ENCODE measurements around the gene FABP1.

FABP1 gene

GRCh38 chr2:88139804-88140203, 11.9 kb upstream of the FABP1 start:
- Histone ChIP-seq H3K4me1 (ENCODE audit: control insufficient read depth in 1 of 2, insufficient read depth in 2 of 2, low read length in 2 of 2) (peaks cover 17 to 36% of the 10 kb centered on the region in 2 donors), H3K9ac (ENCODE audit: low read depth in 1 of 2, low read length in 2 of 2) (no peak overlapping the region), H3K4me3 (ENCODE audit: low read depth in 1 of 2, low read length in 2 of 2) (peak overlapping the region in 1 of 2 donors; percentile 18), H3K36me3 (ENCODE audit: control insufficient read depth in 1 of 2, insufficient read depth in 2 of 2, low read length in 2 of 2) (no peaks in the 10 kb centered on the region), H3K9me3 (ENCODE audit: control insufficient read depth in 1 of 2, low read length in 2 of 2) (no peaks in the 10 kb centered on the region), H3K27me3 (ENCODE audit: control insufficient read depth in 1 of 2, insufficient read depth in 2 of 2, low read length in 2 of 2) (peaks cover 0 to 3% of the 10 kb centered on the region in 2 donors), H3K27ac (ENCODE audit: low read depth, low read length) (no peak overlapping the region)

GRCh38 chr2:88139203-88139702, 11.4 kb upstream of the FABP1 start:
- H3K27me3 ChIP-seq (ENCODE audit: control insufficient read depth in 1 of 2, insufficient read depth in 2 of 2, low read length in 2 of 2): peaks cover 0 to 3% of the 10 kb centered on the region in 2 donors
- no peaks in the 10 kb centered on the region for H3K36me3 ChIP-seq (ENCODE audit: control insufficient read depth in 1 of 2, insufficient read depth in 2 of 2, low read length in 2 of 2)
- H3K4me3 ChIP-seq (ENCODE audit: low read depth in 1 of 2, low read length in 2 of 2): peak overlapping the region in 1 of 2 donors; percentile 18
- peaks cover 16 to 36% of the 10 kb centered on the region in 2 donors for H3K4me1 ChIP-seq (ENCODE audit: control insufficient read depth in 1 of 2, insufficient read depth in 2 of 2, low read length in 2 of 2)
- H3K27ac ChIP-seq (ENCODE audit: low read depth, low read length): no peak overlapping the region
- no peaks in the 10 kb centered on the region for H3K9me3 ChIP-seq (ENCODE audit: control insufficient read depth in 1 of 2, low read length in 2 of 2)
- no peak overlapping the region for H3K9ac ChIP-seq (ENCODE audit: low read depth in 1 of 2, low read length in 2 of 2)

- Histone ChIP-seq H3K4me1 (ENCODE audit: control insufficient read depth in 1 of 2, insufficient read depth in 2 of 2, low read length in 2 of 2) (peaks cover 13 to 31% of the 10 kb centered on the region in 2 donors), H3K4me3 (ENCODE audit: low read depth in 1 of 2, low read length in 2 of 2) (no peak overlapping the region), H3K9ac (ENCODE audit: low read depth in 1 of 2, low read length in 2 of 2) (no peak overlapping the region), H3K36me3 (ENCODE audit: control insufficient read depth in 1 of 2, insufficient read depth in 2 of 2, low read length in 2 of 2) (no peaks in the 10 kb centered on the region), H3K27me3 (ENCODE audit: control insufficient read depth in 1 of 2, insufficient read depth in 2 of 2, low read length in 2 of 2) (peaks cover 0 to 3% of the 10 kb centered on the region in 2 donors), H3K9me3 (ENCODE audit: control insufficient read depth in 1 of 2, low read length in 2 of 2) (no peaks in the 10 kb centered on the region), H3K27ac (ENCODE audit: low read depth, low read length) (no peak overlapping the region)
Measured at GRCh38 chr2:88137833-88138232, 10.0 kb upstream of the FABP1 start.

GRCh38 chr2:88136817-88137216, 9.0 kb upstream of the FABP1 start:
- Histone ChIP-seq H3K9ac (ENCODE audit: low read depth in 1 of 2, low read length in 2 of 2) (no peak overlapping the region), H3K4me1 (ENCODE audit: control insufficient read depth in 1 of 2, insufficient read depth in 2 of 2, low read length in 2 of 2) (peaks cover 18 to 31% of the 10 kb centered on the region in 2 donors), H3K27me3 (ENCODE audit: control insufficient read depth in 1 of 2, insufficient read depth in 2 of 2, low read length in 2 of 2) (peaks cover 0 to 3% of the 10 kb centered on the region in 2 donors), H3K4me3 (ENCODE audit: low read depth in 1 of 2, low read length in 2 of 2) (no peak overlapping the region), H3K27ac (ENCODE audit: low read depth, low read length) (no peak overlapping the region), H3K36me3 (ENCODE audit: control insufficient read depth in 1 of 2, insufficient read depth in 2 of 2, low read length in 2 of 2) (no peaks in the 10 kb centered on the region), H3K9me3 (ENCODE audit: control insufficient read depth in 1 of 2, low read length in 2 of 2) (no peaks in the 10 kb centered on the region)

GRCh38 chr2:88133875-88134274, 6.0 kb upstream of the FABP1 start:
- Histone ChIP-seq H3K27me3 (ENCODE audit: control insufficient read depth in 1 of 2, insufficient read depth in 2 of 2, low read length in 2 of 2) (peaks cover 0 to 3% of the 10 kb centered on the region in 2 donors), H3K36me3 (ENCODE audit: control insufficient read depth in 1 of 2, insufficient read depth in 2 of 2, low read length in 2 of 2) (no peaks in the 10 kb centered on the region), H3K9me3 (ENCODE audit: control insufficient read depth in 1 of 2, low read length in 2 of 2) (no peaks in the 10 kb centered on the region), H3K9ac (ENCODE audit: low read depth in 1 of 2, low read length in 2 of 2) (no peak overlapping the region), H3K4me3 (ENCODE audit: low read depth in 1 of 2, low read length in 2 of 2) (no peak overlapping the region), H3K4me1 (ENCODE audit: control insufficient read depth in 1 of 2, insufficient read depth in 2 of 2, low read length in 2 of 2) (peaks cover 34 to 40% of the 10 kb centered on the region in 2 donors), H3K27ac (ENCODE audit: low read depth, low read length) (no peak overlapping the region)

GRCh38 chr2:88131999-88132368, 4.1 kb upstream of the FABP1 start:
- peaks cover 0 to 3% of the 10 kb centered on the region in 2 donors for H3K27me3 ChIP-seq (ENCODE audit: control insufficient read depth in 1 of 2, insufficient read depth in 2 of 2, low read length in 2 of 2)
- H3K9me3 ChIP-seq (ENCODE audit: control insufficient read depth in 1 of 2, low read length in 2 of 2): no peaks in the 10 kb centered on the region
- H3K4me1 ChIP-seq (ENCODE audit: control insufficient read depth in 1 of 2, insufficient read depth in 2 of 2, low read length in 2 of 2): peaks cover 36 to 42% of the 10 kb centered on the region in 2 donors
- H3K9ac ChIP-seq (ENCODE audit: low read depth in 1 of 2, low read length in 2 of 2): peak overlapping the region in 1 of 2 donors; percentile 25
- no peak overlapping the region for H3K27ac ChIP-seq (ENCODE audit: low read depth, low read length)
- peak overlapping the region in 1 of 2 donors; percentile 18 for H3K4me3 ChIP-seq (ENCODE audit: low read depth in 1 of 2, low read length in 2 of 2)
- H3K36me3 ChIP-seq (ENCODE audit: control insufficient read depth in 1 of 2, insufficient read depth in 2 of 2, low read length in 2 of 2): peaks cover 0 to 3% of the 10 kb centered on the region in 2 donors

- Histone ChIP-seq H3K4me1 (ENCODE audit: control insufficient read depth in 1 of 2, insufficient read depth in 2 of 2, low read length in 2 of 2) (peaks cover 36 to 46% of the 10 kb centered on the region in 2 donors), H3K27ac (ENCODE audit: low read depth, low read length) (peak overlapping the region; percentile 67), H3K9ac (ENCODE audit: low read depth in 1 of 2, low read length in 2 of 2) (peak overlapping the region; percentile 9 to 25), H3K4me3 (ENCODE audit: low read depth in 1 of 2, low read length in 2 of 2) (peak overlapping the region in 1 of 2 donors; percentile 21), H3K9me3 (ENCODE audit: control insufficient read depth in 1 of 2, low read length in 2 of 2) (no peaks in the 10 kb centered on the region), H3K36me3 (ENCODE audit: control insufficient read depth in 1 of 2, insufficient read depth in 2 of 2, low read length in 2 of 2) (peaks cover 4 to 8% of the 10 kb centered on the region in 2 donors), H3K27me3 (ENCODE audit: control insufficient read depth in 1 of 2, insufficient read depth in 2 of 2, low read length in 2 of 2) (peaks cover 0 to 3% of the 10 kb centered on the region in 2 donors)
Measured at GRCh38 chr2:88131201-88131998, 3.5 kb upstream of the FABP1 start.

GRCh38 chr2:88129313-88129959, 1.6 kb upstream of the FABP1 start:
- peak overlapping the region; percentile 10 to 19 for H3K9ac ChIP-seq (ENCODE audit: low read depth in 1 of 2, low read length in 2 of 2)
- H3K36me3 ChIP-seq (ENCODE audit: control insufficient read depth in 1 of 2, insufficient read depth in 2 of 2, low read length in 2 of 2): peaks cover 10 to 11% of the 10 kb centered on the region in 2 donors
- peak overlapping the region in 1 of 2 donors; percentile 17 for H3K4me3 ChIP-seq (ENCODE audit: low read depth in 1 of 2, low read length in 2 of 2)
- no peaks in the 10 kb centered on the region for H3K27me3 ChIP-seq (ENCODE audit: control insufficient read depth in 1 of 2, insufficient read depth in 2 of 2, low read length in 2 of 2)
- H3K27ac ChIP-seq (ENCODE audit: low read depth, low read length): no peak overlapping the region
- H3K4me1 ChIP-seq (ENCODE audit: control insufficient read depth in 1 of 2, insufficient read depth in 2 of 2, low read length in 2 of 2): peaks cover 36 to 49% of the 10 kb centered on the region in 2 donors
- no peaks in the 10 kb centered on the region for H3K9me3 ChIP-seq (ENCODE audit: control insufficient read depth in 1 of 2, low read length in 2 of 2)

GRCh38 chr2:88128654-88129312, 921 bp upstream of the FABP1 start:
- H3K4me1 ChIP-seq (ENCODE audit: control insufficient read depth in 1 of 2, insufficient read depth in 2 of 2, low read length in 2 of 2): peaks cover 36 to 49% of the 10 kb centered on the region in 2 donors
- peak overlapping the region; percentile 43 for H3K27ac ChIP-seq (ENCODE audit: low read depth, low read length)
- no peaks in the 10 kb centered on the region for H3K9me3 ChIP-seq (ENCODE audit: control insufficient read depth in 1 of 2, low read length in 2 of 2)
- no peak overlapping the region for H3K4me3 ChIP-seq (ENCODE audit: low read depth in 1 of 2, low read length in 2 of 2)
- H3K36me3 ChIP-seq (ENCODE audit: control insufficient read depth in 1 of 2, insufficient read depth in 2 of 2, low read length in 2 of 2): peaks cover 16 to 18% of the 10 kb centered on the region in 2 donors
- H3K9ac ChIP-seq (ENCODE audit: low read depth in 1 of 2, low read length in 2 of 2): peak overlapping the region; percentile 10 to 23
- no peaks in the 10 kb centered on the region for H3K27me3 ChIP-seq (ENCODE audit: control insufficient read depth in 1 of 2, insufficient read depth in 2 of 2, low read length in 2 of 2)

- H3K4me3 ChIP-seq (ENCODE audit: low read depth in 1 of 2, low read length in 2 of 2): peak overlapping the region; percentile 78 to 85
- peak overlapping the region; percentile 78 for H3K27ac ChIP-seq (ENCODE audit: low read depth, low read length)
- H3K27me3 ChIP-seq (ENCODE audit: control insufficient read depth in 1 of 2, insufficient read depth in 2 of 2, low read length in 2 of 2): no peaks in the 10 kb centered on the region
- H3K9me3 ChIP-seq (ENCODE audit: control insufficient read depth in 1 of 2, low read length in 2 of 2): no peaks in the 10 kb centered on the region
- H3K9ac ChIP-seq (ENCODE audit: low read depth in 1 of 2, low read length in 2 of 2): peak overlapping the region; percentile 80 to 86
- H3K36me3 ChIP-seq (ENCODE audit: control insufficient read depth in 1 of 2, insufficient read depth in 2 of 2, low read length in 2 of 2): peaks cover 17 to 19% of the 10 kb centered on the region in 2 donors
- peaks cover 40 to 49% of the 10 kb centered on the region in 2 donors for H3K4me1 ChIP-seq (ENCODE audit: control insufficient read depth in 1 of 2, insufficient read depth in 2 of 2, low read length in 2 of 2)
Measured at GRCh38 chr2:88127638-88127887, 299 bp downstream of the FABP1 start.
